ENCODE results near the gene FHIP2A. TPM values are rescaled to one million over a fixed set of nuclear protein-coding genes. Genes with fewer than 3 reads are reported as not detected.
"Not testable (repeated sequence)": the region's sequence is repeated elsewhere in the genome, so short reads cannot be mapped to it uniquely, and the experiment has no call there.

Gene FHIP2A
- 10.8 and 10.9 TPM in 2 replicates for total RNA-seq (2022)
- Bru-seq, nascent RNA: percentile 58 among the genes with signal in this experiment
- BruChase-seq, experiment 1, labeled RNA remaining after a 6-hour chase: percentile 49 among the genes with signal in this experiment
- BruChase-seq, experiment 2, labeled RNA remaining after a 2-hour chase: percentile 62 among the genes with signal in this experiment
- long read RNA-seq, full-length matches to known transcripts: 5 of 6 reads
- long read RNA-seq, partial matches to known transcripts: 0 of 6 reads
- long read RNA-seq, other reads (novel, unspliced or antisense): 1 of 6 reads

DNA sequence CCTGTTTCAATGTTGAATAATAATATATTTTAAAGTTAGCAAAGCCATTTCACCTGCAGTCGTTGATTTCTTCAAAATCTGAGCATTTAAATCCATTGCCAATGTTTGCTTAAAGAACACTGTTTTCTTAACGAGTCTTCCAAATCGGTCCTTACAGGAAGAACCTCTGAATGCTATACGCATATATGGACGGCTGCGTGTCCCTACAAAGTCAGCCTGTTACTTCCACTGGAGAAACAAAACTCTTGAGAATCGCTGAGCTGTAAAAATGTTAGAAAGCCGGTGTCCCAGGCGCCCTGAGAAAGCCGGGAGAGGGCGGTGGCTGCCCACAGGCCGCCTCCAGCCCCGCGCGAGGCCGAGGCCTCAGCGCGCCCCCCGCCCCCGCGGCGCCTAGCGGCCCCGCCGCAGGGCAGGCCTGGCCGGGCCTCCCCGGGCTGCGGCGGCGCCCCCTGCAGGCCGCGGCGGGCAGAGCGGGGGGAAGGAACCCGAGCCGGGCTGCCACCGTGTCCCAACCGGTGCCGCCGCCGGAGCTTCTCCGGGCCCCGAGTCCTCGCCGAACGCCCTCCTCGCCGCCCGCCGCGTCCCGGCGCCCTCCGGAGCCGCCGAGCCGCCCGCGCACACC lies at the start of gene FHIP2A:
Gene FHIP2A (plus strand): TSS at position 488 of the 622 bp plus-strand sequence. CDS start 299 bp downstream, outside the sequence.
- Mint-ChIP-seq H3K36me3 (ENCODE audit: insufficient read depth, unreplicated experiment) (peaks cover 10% of the 10 kb centered on the region), H3K9me3 (ENCODE audit: low read depth, unreplicated experiment) (no peaks in the 10 kb centered on the region), H3K4me3 (ENCODE audit: low read depth, unreplicated experiment) (peak within 1 kb of the TSS; percentile 81), H3K27ac (ENCODE audit: unreplicated experiment) (peak within 1 kb of the TSS; percentile 92), H3K4me1 (ENCODE audit: low read depth, unreplicated experiment) (peaks cover 22% of the 10 kb centered on the region), H3K27me3 (ENCODE audit: unreplicated experiment) (no peaks in the 10 kb centered on the region)
- CTCF ChIA-PET: interaction anchor here (0.6 to 1.3 kb wide), 3 partner anchors 33 to 308 kb away, joined by 3 to 5 read pairs (median 3); no protein-coding TSS in a partner anchor
- peak; percentile 88 for DNase-seq
- TF ChIP-seq CTCF (IDR thresholded peaks at IDR 0.05; ENCODE audit: unreplicated experiment): peak; percentile 22
- no TSS peak for BruUV-seq (replicated peaks)
- intact Hi-C loops (cut with micrococcal nuclease; ENCODE audit: unreplicated experiment): no loop called here

GRCh38 chr10:114772496-114773196 lies 48.9 kb upstream of the FHIP2A start:
- DNase-seq: no peak
- CTCF ChIA-PET: no interaction called here
- no peak overlapping the region for H3K4me3 Mint-ChIP-seq (ENCODE audit: low read depth, unreplicated experiment)
- no peaks in the 10 kb centered on the region for H3K36me3 Mint-ChIP-seq (ENCODE audit: insufficient read depth, unreplicated experiment)
- no peaks in the 10 kb centered on the region for H3K9me3 Mint-ChIP-seq (ENCODE audit: low read depth, unreplicated experiment)
- H3K27ac Mint-ChIP-seq (ENCODE audit: unreplicated experiment): no peak overlapping the region
- BruUV-seq (replicated peaks): no TSS peak
- peaks cover 5% of the 10 kb centered on the region for H3K4me1 Mint-ChIP-seq (ENCODE audit: low read depth, unreplicated experiment)
- no peaks in the 10 kb centered on the region for H3K27me3 Mint-ChIP-seq (ENCODE audit: unreplicated experiment)
- no peak for TF ChIP-seq CTCF (IDR thresholded peaks at IDR 0.05; ENCODE audit: unreplicated experiment)
- intact Hi-C loops (cut with micrococcal nuclease; ENCODE audit: unreplicated experiment): no loop called here

DNA sequence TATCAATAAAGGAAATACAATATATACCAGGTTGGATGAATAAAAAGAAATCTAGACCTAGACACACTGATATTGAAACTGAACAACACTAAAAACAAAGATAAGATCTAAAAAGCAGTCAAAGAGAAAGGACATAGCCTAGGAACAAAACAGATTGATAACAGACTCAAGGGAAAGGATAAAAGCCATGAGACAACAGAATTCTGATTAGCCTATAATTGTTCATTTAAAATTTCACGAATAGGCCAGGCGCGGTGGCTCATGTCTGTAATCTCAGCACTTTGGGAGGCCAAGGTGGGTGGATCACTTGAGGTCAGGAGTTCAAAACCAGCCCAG lies 48.4 kb upstream of the FHIP2A start:
- intact Hi-C loops (cut with micrococcal nuclease; ENCODE audit: unreplicated experiment): no loop called here
- no peaks in the 10 kb centered on the region for H3K9me3 Mint-ChIP-seq (ENCODE audit: low read depth, unreplicated experiment)
- no peak overlapping the region for H3K4me3 Mint-ChIP-seq (ENCODE audit: low read depth, unreplicated experiment)
- H3K27me3 Mint-ChIP-seq (ENCODE audit: unreplicated experiment): no peaks in the 10 kb centered on the region
- no peak for DNase-seq
- CTCF ChIA-PET: no interaction called here
- no peak for TF ChIP-seq CTCF (IDR thresholded peaks at IDR 0.05; ENCODE audit: unreplicated experiment)
- BruUV-seq (replicated peaks): no TSS peak
- H3K27ac Mint-ChIP-seq (ENCODE audit: unreplicated experiment): no peak overlapping the region
- no peaks in the 10 kb centered on the region for H3K36me3 Mint-ChIP-seq (ENCODE audit: insufficient read depth, unreplicated experiment)
- H3K4me1 Mint-ChIP-seq (ENCODE audit: low read depth, unreplicated experiment): peaks cover 10% of the 10 kb centered on the region

DNA sequence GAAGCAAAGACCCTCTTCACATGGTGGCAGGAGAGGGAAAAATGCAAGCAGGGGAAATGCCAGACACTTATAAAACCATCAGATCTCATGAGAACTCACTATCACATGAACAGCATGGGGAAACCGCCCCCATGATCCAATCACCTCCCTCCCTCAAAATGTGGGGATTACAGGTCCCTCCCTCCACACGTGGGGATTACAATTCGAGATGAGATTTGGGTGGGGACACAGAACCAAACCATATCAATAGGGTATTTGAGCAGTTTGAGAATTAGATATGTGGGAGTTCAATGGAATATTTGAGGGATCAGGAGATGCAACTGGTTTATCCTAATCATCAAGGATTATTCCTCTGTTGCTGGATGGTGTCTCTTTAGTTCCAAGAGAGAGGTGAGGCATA lies 46.5 kb upstream of the FHIP2A start:
- BruUV-seq (replicated peaks); DNase-seq; H3K36me3 Mint-ChIP-seq (ENCODE audit: insufficient read depth, unreplicated experiment); H3K27ac Mint-ChIP-seq (ENCODE audit: unreplicated experiment); H3K4me3 Mint-ChIP-seq (ENCODE audit: low read depth, unreplicated experiment); H3K27me3 Mint-ChIP-seq (ENCODE audit: unreplicated experiment); CTCF ChIA-PET; H3K9me3 Mint-ChIP-seq (ENCODE audit: low read depth, unreplicated experiment); intact Hi-C loops (cut with micrococcal nuclease; ENCODE audit: unreplicated experiment): not testable (repeated sequence)
- peaks cover 26% of the 10 kb centered on the region for H3K4me1 Mint-ChIP-seq (ENCODE audit: low read depth, unreplicated experiment)

All from Calu3 (cell line).